Measurements from ENCODE around the gene CLEC17A.
"Not testable (repeated sequence)": the region's sequence is repeated elsewhere in the genome, so short reads cannot be mapped to it uniquely, and the experiment has no call there.

The CLEC17A gene

DNA sequence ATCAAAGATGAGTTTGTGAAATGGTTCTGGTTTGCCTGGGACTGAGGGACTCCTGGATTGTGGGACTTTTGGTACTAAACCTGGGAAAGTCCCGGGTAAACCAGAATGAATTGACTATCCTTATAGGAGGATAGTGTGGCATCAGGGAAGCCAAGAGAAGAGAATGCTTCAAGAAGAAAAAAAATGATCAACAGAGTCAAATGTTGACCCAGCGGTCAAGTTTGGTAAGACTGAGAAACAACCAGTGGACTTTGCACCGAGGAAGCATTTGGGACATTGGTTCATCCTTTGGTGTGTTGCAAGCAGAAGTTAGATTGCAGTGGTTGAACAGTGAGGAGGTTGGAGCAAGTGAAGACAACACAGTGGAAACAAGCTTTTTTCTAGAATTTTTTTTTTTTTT, 33.5 kb downstream of the CLEC17A start:
- no peak overlapping the region for H3K27ac ChIP-seq
- no peaks in the 10 kb centered on the region for H3K36me3 ChIP-seq (replicated peaks)
- DNase-seq, result no peak
- in situ Hi-C loops (cut with HindIII; ENCODE audit: low pct_ligation_motif_present, low sequenced_read_pairs), result no loop called here
- H3K4me3 ChIP-seq (ENCODE audit: low read depth, low read length), result no peak overlapping the region
- TF ChIP-seq, protein P1, sequence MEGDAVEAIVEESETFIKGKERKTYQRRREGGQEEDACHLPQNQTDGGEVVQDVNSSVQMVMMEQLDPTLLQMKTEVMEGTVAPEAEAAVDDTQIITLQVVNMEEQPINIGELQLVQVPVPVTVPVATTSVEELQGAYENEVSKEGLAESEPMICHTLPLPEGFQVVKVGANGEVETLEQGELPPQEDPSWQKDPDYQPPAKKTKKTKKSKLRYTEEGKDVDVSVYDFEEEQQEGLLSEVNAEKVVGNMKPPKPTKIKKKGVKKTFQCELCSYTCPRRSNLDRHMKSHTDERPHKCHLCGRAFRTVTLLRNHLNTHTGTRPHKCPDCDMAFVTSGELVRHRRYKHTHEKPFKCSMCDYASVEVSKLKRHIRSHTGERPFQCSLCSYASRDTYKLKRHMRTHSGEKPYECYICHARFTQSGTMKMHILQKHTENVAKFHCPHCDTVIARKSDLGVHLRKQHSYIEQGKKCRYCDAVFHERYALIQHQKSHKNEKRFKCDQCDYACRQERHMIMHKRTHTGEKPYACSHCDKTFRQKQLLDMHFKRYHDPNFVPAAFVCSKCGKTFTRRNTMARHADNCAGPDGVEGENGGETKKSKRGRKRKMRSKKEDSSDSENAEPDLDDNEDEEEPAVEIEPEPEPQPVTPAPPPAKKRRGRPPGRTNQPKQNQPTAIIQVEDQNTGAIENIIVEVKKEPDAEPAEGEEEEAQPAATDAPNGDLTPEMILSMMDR (IDR thresholded peaks at IDR 0.05; ENCODE audit: low read depth, low read length, missing control alignments), result no peak
- H3K27me3 ChIP-seq (replicated peaks), result no peaks in the 10 kb centered on the region

DNA sequence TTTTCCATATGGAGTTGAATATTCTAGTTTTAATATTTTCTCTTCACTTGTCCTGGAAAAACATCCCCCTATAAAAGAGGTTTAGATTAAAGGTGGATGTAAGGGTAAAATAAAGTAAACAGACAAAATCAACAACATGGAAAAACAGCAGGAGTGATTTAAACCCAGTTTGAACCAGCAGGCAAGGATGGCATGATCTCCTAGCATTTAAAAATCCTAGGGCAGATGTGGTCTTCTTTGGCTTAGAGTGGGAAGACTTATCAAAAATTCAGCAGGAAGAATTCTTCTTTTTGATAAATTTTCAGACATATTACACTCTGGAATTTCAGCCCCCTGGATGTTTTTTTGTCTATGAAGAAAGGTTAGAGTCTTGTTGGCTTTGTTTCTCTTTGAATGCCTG, 36.5 kb downstream of the CLEC17A start:
- no peak overlapping the region for H3K4me3 ChIP-seq (ENCODE audit: low read depth, low read length)
- H3K27ac ChIP-seq, result no peak overlapping the region
- H3K36me3 ChIP-seq (replicated peaks), result no peaks in the 10 kb centered on the region
- in situ Hi-C loops (cut with HindIII; ENCODE audit: low pct_ligation_motif_present, low sequenced_read_pairs), result no loop called here
- TF ChIP-seq, protein P1 (IDR thresholded peaks at IDR 0.05; ENCODE audit: low read depth, low read length, missing control alignments), result no peak
- no peaks in the 10 kb centered on the region for H3K27me3 ChIP-seq (replicated peaks)
- DNase-seq, result no peak

DNA sequence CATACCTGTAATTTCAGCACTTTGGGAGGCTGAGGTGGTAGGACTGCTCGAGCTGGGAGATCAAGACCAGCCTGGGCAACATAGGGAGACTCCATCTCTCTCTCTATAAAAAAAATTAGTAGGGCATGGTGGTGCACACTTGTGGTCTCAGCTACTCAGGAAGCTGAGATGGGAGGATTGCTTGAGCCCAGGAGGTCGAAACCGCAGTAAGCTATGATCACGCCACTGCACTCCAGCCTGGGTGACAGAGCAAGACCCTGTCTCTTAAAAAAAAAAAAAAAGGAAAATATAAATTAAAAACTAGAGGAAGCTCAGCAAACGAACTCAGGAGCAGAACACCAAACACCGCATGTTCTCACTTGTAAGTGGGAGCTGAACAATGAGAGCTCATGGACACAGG, 41.6 kb downstream of the CLEC17A start:
- in situ Hi-C loops (cut with HindIII; ENCODE audit: low pct_ligation_motif_present, low sequenced_read_pairs); DNase-seq; H3K27ac ChIP-seq; H3K27me3 ChIP-seq (replicated peaks); H3K4me3 ChIP-seq (ENCODE audit: low read depth, low read length); H3K36me3 ChIP-seq (replicated peaks): not testable (repeated sequence)

DNA sequence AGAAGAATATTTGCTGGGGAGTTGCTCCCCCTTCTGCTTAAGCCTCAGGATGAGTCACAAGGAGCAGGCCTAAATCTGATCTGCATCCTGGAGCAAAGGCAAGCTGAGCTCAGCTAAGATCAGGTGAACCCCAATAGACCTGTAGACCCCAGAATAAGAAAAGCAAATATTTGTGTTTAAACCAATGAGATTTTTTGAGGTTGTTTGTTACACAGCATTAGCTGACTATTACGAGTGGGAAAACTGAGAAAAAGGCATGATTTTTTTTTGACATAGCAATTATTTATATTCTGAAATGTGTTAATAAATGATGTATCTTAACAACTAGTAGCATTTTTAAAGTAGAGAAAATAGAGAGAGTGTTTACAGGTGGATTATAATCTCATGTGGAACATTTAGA, 46.7 kb downstream of the CLEC17A start:
- Histone ChIP-seq H3K27ac (no peak overlapping the region), H3K27me3 (replicated peaks) (no peaks in the 10 kb centered on the region), H3K4me3 (ENCODE audit: low read depth, low read length) (no peak overlapping the region), H3K36me3 (replicated peaks) (no peaks in the 10 kb centered on the region)
- in situ Hi-C loops (cut with HindIII; ENCODE audit: low pct_ligation_motif_present, low sequenced_read_pairs), result no loop called here
- TF ChIP-seq, protein P1 (IDR thresholded peaks at IDR 0.05; ENCODE audit: low read depth, low read length, missing control alignments), result no peak
- no peak for DNase-seq

DNA sequence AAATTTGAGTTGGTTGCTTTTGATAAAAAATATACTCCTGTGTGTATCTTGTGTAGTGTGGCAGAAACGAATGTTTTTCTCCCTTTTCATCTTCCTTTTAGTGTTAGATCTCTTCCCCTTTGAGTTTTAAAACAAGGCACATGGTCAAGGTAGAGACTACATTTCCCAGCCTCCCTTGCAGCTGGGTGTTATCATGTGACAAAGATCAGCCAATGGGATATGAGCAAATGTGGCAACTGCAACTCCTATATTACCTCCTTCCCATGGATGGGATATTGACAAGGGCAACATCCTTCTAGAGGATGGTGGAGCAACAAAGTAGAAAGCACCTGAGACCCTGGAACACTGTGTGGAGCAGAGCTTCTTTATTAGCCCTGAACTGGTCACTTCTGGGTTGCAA, 49.4 kb downstream of the CLEC17A start:
- peak; percentile 18 for DNase-seq
- Histone ChIP-seq H3K36me3 (replicated peaks) (no peaks in the 10 kb centered on the region), H3K27me3 (replicated peaks) (no peaks in the 10 kb centered on the region), H3K27ac (no peak overlapping the region), H3K4me3 (ENCODE audit: low read depth, low read length) (no peak overlapping the region)
- TF ChIP-seq, protein P1 (IDR thresholded peaks at IDR 0.05; ENCODE audit: low read depth, low read length, missing control alignments), result no peak
- in situ Hi-C loops (cut with HindIII; ENCODE audit: low pct_ligation_motif_present, low sequenced_read_pairs), result no loop called here

DNA sequence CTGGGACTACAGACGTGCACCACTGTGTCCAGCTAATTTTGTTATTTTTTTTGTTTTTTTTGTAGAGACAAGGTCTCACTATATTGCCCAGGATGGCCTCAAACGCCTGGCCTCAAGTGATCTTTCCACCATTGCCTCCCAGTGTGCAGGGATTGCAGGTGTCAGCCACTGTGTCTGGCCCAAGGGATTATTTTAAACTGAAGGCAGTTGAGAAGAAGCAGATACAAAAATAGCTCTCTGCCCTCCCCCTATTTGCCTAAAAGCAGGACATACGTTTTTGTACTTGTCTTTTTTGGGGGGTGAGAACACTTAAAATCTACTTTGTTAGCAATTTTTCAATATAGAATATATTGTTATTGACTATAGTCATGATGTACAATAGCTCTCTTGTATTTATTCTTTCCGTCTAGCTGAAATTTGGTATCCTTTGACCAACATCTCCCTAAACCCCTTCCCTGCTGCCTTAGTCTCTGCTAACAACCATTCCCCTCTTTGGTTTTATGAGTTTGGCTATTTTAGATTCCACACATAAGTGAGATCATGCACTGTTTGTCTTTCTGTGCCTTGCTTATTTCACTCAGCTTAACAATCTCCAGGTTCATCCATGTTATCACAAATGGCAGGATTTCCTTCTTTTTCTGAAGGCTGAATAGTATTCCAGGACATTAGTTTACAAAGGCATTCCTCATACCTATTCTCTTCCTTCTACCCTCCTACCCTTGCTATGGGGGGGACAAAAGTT, 56.8 kb downstream of the CLEC17A start:
- in situ Hi-C loops (cut with HindIII; ENCODE audit: low pct_ligation_motif_present, low sequenced_read_pairs), result no loop called here
- TF ChIP-seq, protein P1 (IDR thresholded peaks at IDR 0.05; ENCODE audit: low read depth, low read length, missing control alignments), result no peak
- DNase-seq, result no peak
- Histone ChIP-seq H3K4me3 (ENCODE audit: low read depth, low read length) (no peak overlapping the region), H3K27ac (no peak overlapping the region), H3K36me3 (replicated peaks) (no peaks in the 10 kb centered on the region), H3K27me3 (replicated peaks) (no peaks in the 10 kb centered on the region)

All from brain microvascular endothelial cell (primary cell).